ENCODE data around the gene ANKRD34C. TPM values are rescaled to one million over a fixed set of nuclear protein-coding genes. Genes with fewer than 3 reads are reported as not detected.

The ANKRD34C gene
- total RNA-seq (2022; extraction: Qiagen RNA extraction; ENCODE audit: low read depth), result not detected in 5 replicates

GRCh38 chr15:79282371-79283251 is at the start of gene ANKRD34C:
Gene ANKRD34C (plus strand): TSS chr15:79282722. CDS start chr15:79293285, 10,563 bp downstream.

GRCh38 chr15:79310985-79311900 is 28.7 kb downstream of the ANKRD34C start, which contains the start of gene TMED3:
Gene TMED3 (plus strand): TSS chr15:79311112. CDS start chr15:79311250, 138 bp downstream.

Other genes with a start within 250 kb of the ANKRD34C start
- 0.32 to 1.9 TPM (median 0.54 TPM) in 5 replicates for gene RASGRF1, start 191.9 kb upstream of the ANKRD34C start, total RNA-seq (2022; extraction: Qiagen RNA extraction; ENCODE audit: low read depth)
- 147 to 194 TPM (median 189 TPM) in 5 replicates for gene TMED3, start 28.4 kb downstream of the ANKRD34C start, total RNA-seq (2022; extraction: Qiagen RNA extraction; ENCODE audit: low read depth)
- 0.30 to 0.60 TPM (median 0.45 TPM) in 5 replicates for gene MINAR1, start 149.6 kb downstream of the ANKRD34C start, total RNA-seq (2022; extraction: Qiagen RNA extraction; ENCODE audit: low read depth)